GM23338 (cell line): ENCODE results near the gene APCDD1L. TPM values are rescaled to one million over a fixed set of nuclear protein-coding genes. Genes with fewer than 3 reads are reported as not detected.

Experiments used
- ATAC-seq: fragments of 200-7000 bp; cut with Tn5 transposase; 3 replicates; pipeline ENCODE4 v1.9.1; 2020
- DNase-seq: peaks from one replicate; pipeline ENCODE4 v3.0.0-alpha.2; 2015; ENCODE audit warnings: low spot score
- H2AFZ ChIP-seq: fragments of 200-600 bp; sonication (generic); 2 replicates; pipeline ENCODE4 v1.8.0; 2016; ENCODE audit warnings: antibody characterized with exemption, mild to moderate bottlenecking, moderate library complexity
- H3F3A ChIP-seq: fragments of 200-600 bp; sonication (generic); replicated peaks from 2 replicates; pipeline ENCODE4 v1.8.0; 2017; ENCODE audit warnings: antibody characterized with exemption, mixed run types, low read depth
- H3K27ac ChIP-seq: fragments of 200-600 bp; sonication (generic); 2 replicates; pipeline ENCODE4 v1.6.1; 2016; ENCODE audit warnings: low read depth
- H3K27me3 ChIP-seq: fragments of 200-600 bp; sonication (generic); 2 replicates; pipeline ENCODE4 v1.8.0; 2016; ENCODE audit warnings: mild to moderate bottlenecking, mixed run types, moderate library complexity; ENCODE audit not compliant: insufficient read depth
- H3K36me3 ChIP-seq: fragments of 200-600 bp; sonication (generic); 2 replicates; pipeline ENCODE4 v1.8.0; 2016; ENCODE audit warnings: mild to moderate bottlenecking; ENCODE audit not compliant: insufficient read depth
- H3K4me1 ChIP-seq: fragments of 200-600 bp; sonication (generic); 2 replicates; pipeline ENCODE4 v1.8.0; 2016; ENCODE audit warnings: mild to moderate bottlenecking, moderate library complexity; ENCODE audit not compliant: insufficient read depth
- H3K4me2 ChIP-seq: fragments of 200-600 bp; sonication (generic); 2 replicates; pipeline ENCODE4 v1.7.1; 2017; ENCODE audit warnings: mixed run types
- H3K4me3 ChIP-seq: fragments of 200-600 bp; sonication (generic); 2 replicates; pipeline ENCODE4 v1.6.1; 2016; ENCODE audit warnings: mixed run types
- H3K79me2 ChIP-seq: fragments of 200-600 bp; sonication (generic); replicated peaks from 2 replicates; pipeline ENCODE4 v1.8.0; 2017; ENCODE audit warnings: mild to moderate bottlenecking; ENCODE audit not compliant: insufficient read depth
- H3K9me2 ChIP-seq: fragments of 200-600 bp; sonication (generic); 2 replicates; pipeline ENCODE4 v1.8.0; 2017; ENCODE audit not compliant: insufficient read depth
- H4K20me1 ChIP-seq: fragments of 200-600 bp; sonication (generic); replicated peaks from 2 replicates; pipeline ENCODE4 v1.8.0; 2017; ENCODE audit warnings: mild to moderate bottlenecking; ENCODE audit not compliant: insufficient read depth
- H3K27ac Mint-ChIP-seq: 2 replicates; pipeline ENCODE4 v1.8.0; 2020; ENCODE audit warnings: inconsistent platforms, mild to moderate bottlenecking, moderate library complexity, mixed read lengths
- H3K27me3 Mint-ChIP-seq: 3 replicates; pipeline ENCODE4 v1.8.0; 2022; ENCODE audit warnings: low read depth, mild to moderate bottlenecking, moderate library complexity, mixed read lengths, inconsistent platforms; ENCODE audit not compliant: insufficient read depth, poor library complexity
- H3K36me3 Mint-ChIP-seq: 3 replicates; pipeline ENCODE4 v1.8.0; 2021; ENCODE audit warnings: low read depth, mild to moderate bottlenecking, inconsistent platforms, moderate library complexity, mixed read lengths
- H3K4me1 Mint-ChIP-seq: 3 replicates; pipeline ENCODE4 v1.8.0; 2020; ENCODE audit warnings: mild to moderate bottlenecking, inconsistent platforms, mixed read lengths
- H3K4me3 Mint-ChIP-seq: 3 replicates; pipeline ENCODE4 v1.8.0; 2021; ENCODE audit warnings: moderate library complexity, mild to moderate bottlenecking, inconsistent platforms, mixed read lengths
- H3K9me3 Mint-ChIP-seq: 3 replicates; pipeline ENCODE4 v1.8.0; 2020; ENCODE audit warnings: moderate library complexity, mild to moderate bottlenecking, inconsistent platforms, mixed read lengths
- CREB1 ChIP-seq: fragments of 250-450 bp; sonication (Bioruptor Pico); IDR thresholded peaks from 2 replicates; pipeline ENCODE4 v1.5.0; 2020; ENCODE audit warnings: low read depth, mild to moderate bottlenecking, moderate library complexity
- CTCF ChIP-seq, 2 experiments: fragments of 200-600 bp in 1 of 2; sonication (generic) in 1 of 2; conservative IDR thresholded peaks; 2 replicates each; pipeline versions ENCODE4 v1.5.1 to v1.6.1; 2016 to 2017; ENCODE audit warnings: antibody characterized with exemption in 2 of 2, low read depth in 2 of 2, mild to moderate bottlenecking in 2 of 2, moderate library complexity in 1 of 2
- ETS1 ChIP-seq: IDR thresholded peaks from 2 replicates; pipeline ENCODE4 v1.6.1; 2016; ENCODE audit warnings: antibody characterized with exemption
- EZH2 ChIP-seq: fragments of 200-600 bp; sonication (generic); IDR thresholded peaks from one replicate; pipeline ENCODE4 v1.8.0; 2017; ENCODE audit warnings: antibody characterized with exemption, mild to moderate bottlenecking, low read depth; ENCODE audit not compliant: unreplicated experiment
- EZH2phosphoT487 ChIP-seq: fragments of 200-600 bp; sonication (generic); IDR thresholded peaks from one replicate; pipeline ENCODE4 v1.8.1; 2018; ENCODE audit warnings: antibody characterized with exemption; ENCODE audit not compliant: unreplicated experiment
- JUNB ChIP-seq: IDR thresholded peaks from one replicate; pipeline ENCODE4 v1.6.1; 2016; ENCODE audit warnings: antibody characterized with exemption; ENCODE audit not compliant: unreplicated experiment
- NANOG ChIP-seq: IDR thresholded peaks from 2 replicates; pipeline ENCODE4 v1.6.1; 2016; ENCODE audit warnings: antibody characterized with exemption, borderline replicate concordance
- POLR2AphosphoS5 ChIP-seq: IDR thresholded peaks from 2 replicates; pipeline ENCODE4 v1.6.1; 2016; ENCODE audit warnings: antibody characterized with exemption, low read depth
- REST ChIP-seq: IDR thresholded peaks from one replicate; pipeline ENCODE4 v1.6.1; 2018; ENCODE audit warnings: antibody characterized with exemption; ENCODE audit not compliant: unreplicated experiment
- STAT1 ChIP-seq: IDR thresholded peaks from one replicate; pipeline ENCODE4 v1.6.1; 2016; ENCODE audit warnings: antibody characterized with exemption; ENCODE audit not compliant: unreplicated experiment
- ZNF114 ChIP-seq: fragments of 250-450 bp; sonication (Bioruptor Pico); IDR thresholded peaks from 2 replicates; pipeline ENCODE4 v1.5.0; 2020; ENCODE audit warnings: mild to moderate bottlenecking, moderate library complexity
- ZNF331 ChIP-seq: fragments of 250-450 bp; sonication (Bioruptor Pico); IDR thresholded peaks from 2 replicates; pipeline ENCODE4 v1.5.0; 2020; ENCODE audit warnings: low read depth, mild to moderate bottlenecking, moderate library complexity
- ZNF462 ChIP-seq: fragments of 250-450 bp; sonication (Bioruptor Pico); IDR thresholded peaks from 2 replicates; pipeline ENCODE4 v1.5.0; 2020; ENCODE audit warnings: mild to moderate bottlenecking, moderate library complexity
- polyA plus RNA-seq: library from polyadenylated mRNA; unstranded; fragments of >200 nt; fragmentation: Nextera tagmentation; extraction: Ambion mirVana; gene quantifications from 2 replicates; pipeline ENCODE4 v1.2.1, GENCODE V29; 2016
- total RNA-seq: library from RNA; depleted of rRNA; stranded (reverse); fragments of >200 nt; shearing (Covaris generic); gene quantifications from 2 replicates; pipeline ENCODE4 v1.2.3, GENCODE V29; 2014

The APCDD1L gene
- total and polyA plus RNA-seq, 2 experiments from 2014 or later: 1.8 to 4.6 TPM

GRCh38 chr20:58511861-58512260 is 3.3 kb downstream of the APCDD1L start:
- ATAC-seq (no peak), DNase-seq (no peak)
- H3K4me2 ChIP-seq: no peak overlapping the region
- no peak overlapping the region for H2AFZ ChIP-seq
- Mint-ChIP-seq H3K27ac (no peak overlapping the region), H3K27me3 (peaks cover 41% of the 10 kb centered on the region), H3K4me1 (peaks cover 14% of the 10 kb centered on the region; the same call in 2 of the 3 replicates), H3K4me3 (no peak overlapping the region), H3K36me3 (peaks cover 17% of the 10 kb centered on the region), H3K9me3 (peaks cover 22% of the 10 kb centered on the region; the same call in 2 of the 3 replicates)
- H3K9me2 ChIP-seq: no peaks in the 10 kb centered on the region
- H3K79me2 ChIP-seq: no peaks in the 10 kb centered on the region
- H3F3A ChIP-seq: peaks cover 5% of the 10 kb centered on the region; the same call in 1 of the 2 replicates
- peaks cover 21% of the 10 kb centered on the region; the same call in 1 of the 2 replicates for H3K4me1 ChIP-seq
- no peaks in the 10 kb centered on the region for H4K20me1 ChIP-seq
- H3K36me3 ChIP-seq: no peaks in the 10 kb centered on the region
- H3K4me3 ChIP-seq: no peak overlapping the region
- no peak overlapping the region for H3K27ac ChIP-seq
- H3K27me3 ChIP-seq: peaks cover 44% of the 10 kb centered on the region
- TF ChIP-seq POLR2AphosphoS5 (no peak), JUNB (no peak), NANOG (no peak), EZH2 (no peak), ZNF114 (CRISPR knock-in tag) (no peak), EZH2phosphoT487 (no peak), CTCF (conservative IDR thresholded peaks at IDR 0.05; ENCODE audit: low read depth in 2 of 2) (no peak), STAT1 (no peak), ZNF462 (no peak), CREB1 (no peak), ETS1 (no peak), REST (no peak), ZNF331 (CRISPR knock-in tag) (no peak)
